Neural crest cell (in vitro differentiated cells): Measurements from ENCODE around the gene KHDC4. TPM values are rescaled to one million over a fixed set of nuclear protein-coding genes. Genes with fewer than 3 reads are reported as not detected.

ENCODE experiments used
- DNase-seq: peaks from one replicate; pipeline ENCODE4 v3.0.0; 2021; ENCODE audit warnings: low read depth, mixed read lengths, low spot score
- H3K27ac Mint-ChIP-seq: one replicate; pipeline ENCODE4 v1.8.0; 2021; ENCODE audit warnings: mild to moderate bottlenecking, mixed read lengths; ENCODE audit not compliant: unreplicated experiment
- H3K27me3 Mint-ChIP-seq: 2 replicates; pipeline ENCODE4 v1.8.0; 2021; ENCODE audit warnings: low read depth, mild to moderate bottlenecking, mixed read lengths
- H3K36me3 Mint-ChIP-seq: 2 replicates; pipeline ENCODE4 v1.8.0; 2021; ENCODE audit warnings: low read depth, mild to moderate bottlenecking, mixed read lengths
- H3K4me1 Mint-ChIP-seq: 2 replicates; pipeline ENCODE4 v1.8.0; 2021; ENCODE audit warnings: mixed read lengths
- H3K4me3 Mint-ChIP-seq: one replicate; pipeline ENCODE4 v1.8.0; 2021; ENCODE audit warnings: mild to moderate bottlenecking, mixed read lengths
- H3K9me3 Mint-ChIP-seq: 2 replicates; pipeline ENCODE4 v1.8.0; 2021; ENCODE audit warnings: mixed read lengths
- total RNA-seq: library from RNA; stranded (reverse); gene quantifications from 2 replicates; pipeline ENCODE4 v1.2.1, GENCODE V29; 2021
- TF ChIP-seq, protein P1 (sequence below): fragments of 200-600 bp; sonication (generic); conservative IDR thresholded peaks from 2 replicates; pipeline ENCODE4 v1.5.0; 2021; ENCODE audit warnings: antibody characterized with exemption, mild to moderate bottlenecking

KHDC4 gene
- total RNA-seq, 1 donor from 2014 or later, result 69.9 TPM

DNA sequence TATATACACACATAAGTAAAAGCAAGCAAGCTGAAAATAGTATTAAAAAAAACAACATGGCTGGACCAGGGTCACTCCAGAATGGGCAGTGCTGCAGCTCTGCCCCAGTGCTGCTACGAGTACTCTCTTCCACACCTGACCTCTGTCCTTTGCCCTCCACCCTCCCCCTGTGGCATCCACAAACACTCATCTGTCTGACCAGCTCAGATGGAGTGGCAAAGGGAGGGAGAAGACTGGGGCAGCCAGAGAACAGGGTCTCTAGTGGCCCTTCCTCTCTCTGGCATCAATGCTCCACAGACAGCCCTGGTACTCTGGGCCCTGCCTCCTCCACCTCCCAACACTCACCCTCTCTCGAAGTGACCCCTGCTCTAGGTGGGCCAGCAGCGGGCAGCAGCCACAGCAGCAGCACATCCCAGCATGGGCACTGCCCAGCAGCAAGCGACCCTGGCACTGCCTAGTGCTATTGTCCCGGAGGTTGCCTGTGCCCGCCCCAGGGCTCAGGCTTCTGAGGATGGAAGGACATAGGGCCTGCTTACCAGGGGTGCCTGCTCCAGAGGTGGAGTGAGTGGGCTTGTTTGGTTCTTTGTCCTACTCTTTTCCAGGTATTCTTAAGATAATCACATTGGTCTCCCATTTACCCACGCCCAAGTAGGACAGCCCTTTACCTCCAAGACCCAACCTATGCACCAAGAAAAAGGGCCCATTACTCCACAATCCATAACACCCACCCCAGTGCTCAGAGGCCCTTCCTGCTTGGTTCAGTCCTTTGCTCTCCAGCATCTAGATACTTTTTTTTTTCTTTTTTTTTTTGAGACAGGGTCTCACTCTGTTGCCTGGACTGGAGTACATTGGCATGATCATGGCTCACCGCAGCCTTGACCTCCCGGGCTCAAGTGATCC, 37.9 kb upstream of the KHDC4 start:
- no peaks in the 10 kb centered on the region for H3K27me3 Mint-ChIP-seq
- peaks cover 89% of the 10 kb centered on the region for H3K4me1 Mint-ChIP-seq
- DNase-seq, result no peak
- H3K4me3 Mint-ChIP-seq, result peak overlapping the region; percentile 78
- peak overlapping the region; percentile 84 for H3K27ac Mint-ChIP-seq
- TF ChIP-seq, protein P1, sequence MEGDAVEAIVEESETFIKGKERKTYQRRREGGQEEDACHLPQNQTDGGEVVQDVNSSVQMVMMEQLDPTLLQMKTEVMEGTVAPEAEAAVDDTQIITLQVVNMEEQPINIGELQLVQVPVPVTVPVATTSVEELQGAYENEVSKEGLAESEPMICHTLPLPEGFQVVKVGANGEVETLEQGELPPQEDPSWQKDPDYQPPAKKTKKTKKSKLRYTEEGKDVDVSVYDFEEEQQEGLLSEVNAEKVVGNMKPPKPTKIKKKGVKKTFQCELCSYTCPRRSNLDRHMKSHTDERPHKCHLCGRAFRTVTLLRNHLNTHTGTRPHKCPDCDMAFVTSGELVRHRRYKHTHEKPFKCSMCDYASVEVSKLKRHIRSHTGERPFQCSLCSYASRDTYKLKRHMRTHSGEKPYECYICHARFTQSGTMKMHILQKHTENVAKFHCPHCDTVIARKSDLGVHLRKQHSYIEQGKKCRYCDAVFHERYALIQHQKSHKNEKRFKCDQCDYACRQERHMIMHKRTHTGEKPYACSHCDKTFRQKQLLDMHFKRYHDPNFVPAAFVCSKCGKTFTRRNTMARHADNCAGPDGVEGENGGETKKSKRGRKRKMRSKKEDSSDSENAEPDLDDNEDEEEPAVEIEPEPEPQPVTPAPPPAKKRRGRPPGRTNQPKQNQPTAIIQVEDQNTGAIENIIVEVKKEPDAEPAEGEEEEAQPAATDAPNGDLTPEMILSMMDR, result no peak
- no peaks in the 10 kb centered on the region for H3K9me3 Mint-ChIP-seq
- H3K36me3 Mint-ChIP-seq, result peaks cover 6% of the 10 kb centered on the region

DNA sequence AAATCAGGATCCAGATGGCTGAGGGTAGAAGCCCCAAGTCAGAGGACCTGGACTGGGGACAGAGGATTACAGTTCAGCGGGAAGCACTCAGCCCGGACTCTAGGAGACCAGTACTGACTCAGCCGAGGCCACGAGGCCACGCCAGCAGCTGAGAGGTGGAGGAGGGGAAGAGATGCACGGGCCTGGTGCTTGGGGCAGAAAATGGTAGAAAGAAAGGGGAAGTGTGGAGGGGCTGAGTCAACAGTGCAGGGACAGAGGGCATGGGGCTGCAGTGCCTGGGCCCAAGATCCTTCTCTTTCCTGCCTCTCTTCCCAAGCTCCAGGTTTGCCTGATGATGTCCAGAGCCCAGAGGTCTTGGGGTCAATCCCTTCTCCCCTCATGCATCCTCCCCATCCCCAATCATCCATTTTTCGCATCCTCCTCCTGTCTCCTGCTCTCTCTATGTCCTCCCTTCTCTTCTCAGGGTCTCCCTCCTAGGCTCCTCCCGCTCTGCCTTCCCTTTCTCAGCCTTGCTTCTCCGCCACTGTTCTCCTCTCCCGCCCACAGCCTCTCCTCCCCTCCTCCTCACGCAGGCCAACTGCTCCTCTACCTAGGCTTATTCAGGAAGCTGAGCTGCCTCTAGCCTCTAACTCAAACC, 36.4 kb upstream of the KHDC4 start:
- H3K27me3 Mint-ChIP-seq, result no peaks in the 10 kb centered on the region
- peaks cover 78% of the 10 kb centered on the region for H3K4me1 Mint-ChIP-seq
- TF ChIP-seq, protein P1, result no peak
- peak overlapping the region; percentile 96 for H3K27ac Mint-ChIP-seq
- H3K9me3 Mint-ChIP-seq, result no peaks in the 10 kb centered on the region
- DNase-seq, result no peak
- peaks cover 10% of the 10 kb centered on the region for H3K36me3 Mint-ChIP-seq
- peak overlapping the region; percentile 81 for H3K4me3 Mint-ChIP-seq

DNA sequence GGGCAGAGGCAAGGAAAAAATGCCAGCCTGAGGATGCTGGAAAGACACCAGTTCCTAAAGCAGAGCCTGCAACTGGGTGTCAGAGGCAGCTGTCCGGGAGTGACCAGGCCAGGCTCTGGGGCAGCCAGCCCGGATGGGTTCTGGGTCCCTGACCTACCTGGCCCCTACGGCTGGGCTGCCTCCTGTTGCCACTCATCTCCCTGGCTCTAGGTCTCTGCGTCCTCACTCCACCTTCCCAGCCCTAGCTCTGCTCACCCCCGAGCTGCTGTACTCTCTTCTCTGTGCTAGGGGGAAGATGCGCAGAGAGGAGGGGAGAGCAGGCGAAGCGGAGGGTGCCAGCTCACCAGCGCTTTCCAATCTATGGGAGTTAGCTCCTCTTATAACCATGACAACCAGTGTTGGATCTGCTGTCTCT, 35.2 kb upstream of the KHDC4 start:
- Mint-ChIP-seq H3K36me3 (peaks cover 10% of the 10 kb centered on the region), H3K27ac (peak overlapping the region; percentile 90), H3K4me1 (peaks cover 65% of the 10 kb centered on the region), H3K9me3 (no peaks in the 10 kb centered on the region), H3K27me3 (no peaks in the 10 kb centered on the region), H3K4me3 (peak overlapping the region; percentile 11)
- no peak for DNase-seq
- TF ChIP-seq, protein P1, result no peak

DNA sequence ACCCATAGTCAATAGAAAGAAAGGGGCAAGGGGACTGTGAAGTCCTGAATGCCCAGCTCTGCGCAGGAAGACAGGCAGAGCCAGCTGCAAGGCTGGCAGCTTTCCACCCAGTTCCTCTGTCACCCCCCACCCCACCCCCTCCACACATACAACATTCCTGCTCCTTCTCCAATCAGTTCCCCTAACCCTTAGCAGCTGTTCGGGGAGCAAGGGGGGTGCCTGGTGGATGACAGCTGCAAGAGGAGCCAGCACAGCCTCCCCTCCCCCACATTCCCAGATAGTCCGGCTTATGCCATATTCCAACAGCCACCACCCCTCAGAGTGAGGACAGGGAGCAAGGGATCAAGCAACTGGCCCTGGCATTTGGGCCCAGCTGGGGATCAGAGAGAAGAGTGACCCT, 34.5 kb upstream of the KHDC4 start:
- Mint-ChIP-seq H3K36me3 (peaks cover 13% of the 10 kb centered on the region), H3K4me1 (peaks cover 60% of the 10 kb centered on the region), H3K27me3 (no peaks in the 10 kb centered on the region), H3K9me3 (no peaks in the 10 kb centered on the region), H3K4me3 (no peak overlapping the region), H3K27ac (peak overlapping the region; percentile 75)
- TF ChIP-seq, protein P1, result no peak
- DNase-seq, result no peak

DNA sequence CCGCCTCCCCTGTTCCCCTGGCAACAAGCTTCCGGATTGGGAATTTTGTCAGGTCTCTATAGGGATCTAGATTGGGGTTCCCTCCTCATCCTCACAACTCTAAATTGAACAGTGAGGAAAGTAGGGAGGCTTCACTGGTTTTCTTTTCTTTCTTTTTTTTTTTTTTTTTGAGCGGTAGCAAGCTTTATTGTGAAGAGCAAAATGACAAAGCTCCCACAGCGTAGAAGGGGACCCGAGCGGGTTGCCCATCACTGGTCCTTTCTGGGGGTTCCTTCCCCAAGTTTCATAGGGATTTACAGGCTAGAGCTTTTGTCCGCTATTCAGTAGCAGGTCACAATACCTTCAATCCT, 33.8 kb upstream of the KHDC4 start:
- DNase-seq, result no peak
- Mint-ChIP-seq H3K4me3 (peak overlapping the region; percentile 29), H3K27me3 (no peaks in the 10 kb centered on the region), H3K27ac (peak overlapping the region; percentile 93), H3K4me1 (peaks cover 56% of the 10 kb centered on the region), H3K9me3 (no peaks in the 10 kb centered on the region), H3K36me3 (peaks cover 10% of the 10 kb centered on the region)
- TF ChIP-seq, protein P1, result no peak
